ENCODE measurements around the gene PERCC1. TPM values are rescaled to one million over a fixed set of nuclear protein-coding genes. Genes with fewer than 3 reads are reported as not detected.

Gene PERCC1
- total RNA-seq, 1 donor from 2014 or later = not detected

DNA sequence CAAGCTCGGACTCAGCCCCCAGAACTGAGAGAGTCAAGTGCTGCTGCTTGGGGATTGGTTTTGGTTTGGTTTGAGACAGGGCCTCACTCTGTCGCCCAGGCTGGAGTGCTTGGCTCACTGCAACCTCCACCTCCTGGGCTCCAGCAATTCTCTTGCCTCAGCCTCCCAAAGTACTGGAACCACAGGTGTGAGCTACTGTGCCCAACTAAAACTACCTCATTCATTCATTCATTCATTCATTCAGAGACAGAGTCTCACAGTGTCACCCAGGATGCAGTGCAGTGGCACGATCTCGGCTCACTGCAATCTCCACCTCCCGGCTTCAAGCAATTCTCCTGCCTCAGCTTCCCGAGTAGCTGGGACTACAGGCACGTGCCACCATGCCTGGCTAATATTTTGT, 41.1 kb upstream of the PERCC1 start:
- no peaks in the 10 kb centered on the region for H3K27me3 Mint-ChIP-seq (ENCODE audit: low read depth)
- no peaks in the 10 kb centered on the region for H3K9me3 Mint-ChIP-seq (ENCODE audit: low read depth)
- no peak for DNase-seq (ENCODE audit: low spot score)
- TF ChIP-seq CTCF (IDR thresholded peaks at IDR 0.05) = no peak
- no peak overlapping the region for H3K4me3 Mint-ChIP-seq (ENCODE audit: unreplicated experiment)
- H3K27ac Mint-ChIP-seq (ENCODE audit: unreplicated experiment) = no peak overlapping the region
- H3K4me1 Mint-ChIP-seq (ENCODE audit: low read depth) = no peaks in the 10 kb centered on the region
- H3K36me3 Mint-ChIP-seq (ENCODE audit: low read depth) = peaks cover 6% of the 10 kb centered on the region

DNA sequence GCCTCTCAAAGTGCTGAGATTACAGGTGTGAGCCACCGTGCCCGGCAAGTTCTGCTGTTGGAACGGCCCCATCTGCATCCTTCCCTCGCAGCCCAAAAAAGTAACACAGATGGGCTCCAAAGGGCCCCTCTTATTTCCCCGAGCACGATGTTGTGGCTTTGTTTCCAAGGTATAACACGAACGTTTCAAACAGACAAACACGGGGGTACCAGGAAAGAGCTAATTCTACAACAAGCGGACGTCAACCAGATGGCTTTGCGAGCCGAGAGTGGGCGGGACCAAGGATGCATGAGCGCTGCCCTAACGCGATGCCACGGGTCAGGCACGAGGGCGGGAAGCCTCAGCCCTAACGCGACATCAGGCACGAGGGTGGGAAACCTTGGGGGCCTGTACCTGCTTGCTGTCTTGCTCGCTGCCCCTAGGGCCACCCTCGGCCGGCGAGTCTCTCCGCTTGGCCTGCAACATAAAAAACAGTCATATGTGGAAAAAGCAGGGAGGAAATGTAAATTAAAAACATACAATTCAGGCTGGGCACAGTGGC, 40.6 kb upstream of the PERCC1 start:
- Mint-ChIP-seq H3K4me3 (ENCODE audit: unreplicated experiment) (no peak overlapping the region), H3K36me3 (ENCODE audit: low read depth) (peaks cover 5% of the 10 kb centered on the region), H3K27ac (ENCODE audit: unreplicated experiment) (no peak overlapping the region), H3K27me3 (ENCODE audit: low read depth) (no peaks in the 10 kb centered on the region), H3K9me3 (ENCODE audit: low read depth) (no peaks in the 10 kb centered on the region), H3K4me1 (ENCODE audit: low read depth) (no peaks in the 10 kb centered on the region)
- no peak for TF ChIP-seq CTCF (IDR thresholded peaks at IDR 0.05)
- DNase-seq (ENCODE audit: low spot score) = no peak

DNA sequence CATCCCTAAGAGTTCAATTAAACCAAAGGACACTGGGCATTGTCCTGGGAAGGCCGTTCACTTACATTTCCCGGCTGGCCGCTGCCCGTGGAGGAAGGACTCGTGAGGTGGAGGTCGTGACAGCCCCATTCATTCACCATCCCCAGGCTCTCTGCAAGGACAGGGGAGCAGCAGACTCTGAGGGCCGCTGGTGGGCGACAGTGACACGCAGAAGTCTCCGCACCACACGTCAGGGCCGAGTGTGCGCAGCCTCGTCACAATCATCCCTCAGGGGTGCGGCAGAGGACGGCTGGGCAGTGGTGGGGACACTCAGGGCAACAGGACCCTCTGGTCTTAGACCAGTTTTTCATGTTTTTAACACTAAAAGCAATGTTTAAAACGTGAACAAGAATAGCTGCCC, 38.1 kb upstream of the PERCC1 start:
- DNase-seq (ENCODE audit: low spot score) = no peak
- TF ChIP-seq CTCF (IDR thresholded peaks at IDR 0.05) = no peak
- H3K27me3 Mint-ChIP-seq (ENCODE audit: low read depth) = no peaks in the 10 kb centered on the region
- no peak overlapping the region for H3K4me3 Mint-ChIP-seq (ENCODE audit: unreplicated experiment)
- H3K27ac Mint-ChIP-seq (ENCODE audit: unreplicated experiment) = no peak overlapping the region
- peaks cover 5% of the 10 kb centered on the region for H3K36me3 Mint-ChIP-seq (ENCODE audit: low read depth)
- no peaks in the 10 kb centered on the region for H3K4me1 Mint-ChIP-seq (ENCODE audit: low read depth)
- H3K9me3 Mint-ChIP-seq (ENCODE audit: low read depth) = no peaks in the 10 kb centered on the region

GRCh38 chr16:1393613-1394176, 37.2 kb upstream of the PERCC1 start:
- no peak for TF ChIP-seq CTCF (IDR thresholded peaks at IDR 0.05)
- H3K4me1 Mint-ChIP-seq (ENCODE audit: low read depth) = no peaks in the 10 kb centered on the region
- no peaks in the 10 kb centered on the region for H3K27me3 Mint-ChIP-seq (ENCODE audit: low read depth)
- H3K36me3 Mint-ChIP-seq (ENCODE audit: low read depth) = peaks cover 7% of the 10 kb centered on the region
- H3K27ac Mint-ChIP-seq (ENCODE audit: unreplicated experiment) = no peak overlapping the region
- no peaks in the 10 kb centered on the region for H3K9me3 Mint-ChIP-seq (ENCODE audit: low read depth)
- no peak overlapping the region for H3K4me3 Mint-ChIP-seq (ENCODE audit: unreplicated experiment)
- no peak for DNase-seq (ENCODE audit: low spot score)

- Mint-ChIP-seq H3K9me3 (ENCODE audit: low read depth) (no peaks in the 10 kb centered on the region), H3K36me3 (ENCODE audit: low read depth) (peaks cover 7% of the 10 kb centered on the region), H3K4me3 (ENCODE audit: unreplicated experiment) (no peak overlapping the region), H3K27ac (ENCODE audit: unreplicated experiment) (no peak overlapping the region), H3K4me1 (ENCODE audit: low read depth) (no peaks in the 10 kb centered on the region), H3K27me3 (ENCODE audit: low read depth) (no peaks in the 10 kb centered on the region)
- TF ChIP-seq CTCF (IDR thresholded peaks at IDR 0.05) = no peak
- DNase-seq (ENCODE audit: low spot score) = no peak
Observed at GRCh38 chr16:1394367-1394951, 36.4 kb upstream of the PERCC1 start.
